H1 (cell line): ENCODE data around the gene CYP2F1.

Experiments used
- CHD2 ChIP-seq: IDR thresholded peaks from 2 replicates; pipeline ENCODE4 v1.6.1; 2012; ENCODE audit warnings: low read length, improper control_type of control experiment
- CREB1 ChIP-seq: IDR thresholded peaks from 2 replicates; pipeline ENCODE4 v1.6.1; 2012; ENCODE audit warnings: inconsistent platforms
- CTCF ChIP-seq, 3 experiments: IDR thresholded peaks; 1 replicate in 2 of 3; 2 replicates in 1 of 3; pipeline versions ENCODE4 v1.5.1 to v1.6.1; 2011; ENCODE audit warnings: low read length in 3 of 3, mild to moderate bottlenecking in 3 of 3, inconsistent platforms in 2 of 3, low read depth in 1 of 3, moderate library complexity in 1 of 3; ENCODE audit not compliant: insufficient read depth in 1 of 3; ENCODE audit errors: control extremely low read depth in 1 of 3
- JUND ChIP-seq: IDR thresholded peaks from 2 replicates; pipeline ENCODE4 v1.6.1; 2011; ENCODE audit warnings: mild to moderate bottlenecking, improper control_type of control experiment, low read length
- MAFK ChIP-seq: IDR thresholded peaks from 2 replicates; pipeline ENCODE4 v1.6.1; 2012; ENCODE audit warnings: low read depth, mild to moderate bottlenecking, improper control_type of control experiment, low read length
- MAX ChIP-seq: IDR thresholded peaks from 2 replicates; pipeline ENCODE4 v1.6.1; 2012; ENCODE audit warnings: inconsistent platforms
- NANOG ChIP-seq: IDR thresholded peaks from 2 replicates; pipeline ENCODE4 v1.6.1; 2011; ENCODE audit warnings: low read length, low read depth, mild to moderate bottlenecking, inconsistent platforms; ENCODE audit not compliant: insufficient read depth, poor library complexity, severe bottlenecking
- POLR2A ChIP-seq, 2 experiments: IDR thresholded peaks; 1 replicate in 1 of 2; 2 replicates in 1 of 2; pipeline ENCODE4 v1.6.1; 2011; ENCODE audit warnings: low read depth in 2 of 2, low read length in 2 of 2, mild to moderate bottlenecking in 2 of 2; ENCODE audit errors: control extremely low read depth in 1 of 2
- RFX5 ChIP-seq: IDR thresholded peaks from 2 replicates; pipeline ENCODE4 v1.6.1; 2011; ENCODE audit warnings: low read depth, low read length, improper control_type of control experiment, borderline replicate concordance
- SUZ12 ChIP-seq: fragments of 200-600 bp; sonication (generic); IDR thresholded peaks from 2 replicates; pipeline ENCODE4 v1.6.1; 2012; ENCODE audit warnings: mild to moderate bottlenecking, inconsistent platforms, low read length, moderate library complexity, mixed read lengths
- TCF12 ChIP-seq: IDR thresholded peaks from 2 replicates; pipeline ENCODE4 v1.6.1; 2011; ENCODE audit warnings: low read depth, mild to moderate bottlenecking, low read length

- TF ChIP-seq CTCF (IDR thresholded peaks at IDR 0.05; ENCODE audit: control extremely low read depth in 1 of 3, insufficient read depth in 1 of 3, low read depth in 1 of 3, low read length in 3 of 3) (no peak), POLR2A (IDR thresholded peaks at IDR 0.05; ENCODE audit: control extremely low read depth in 1 of 2, low read depth in 2 of 2, low read length in 2 of 2) (no peak), CREB1 (no peak), MAX (no peak), RFX5 (no peak), NANOG (no peak), JUND (no peak), SUZ12 (no peak), CHD2 (no peak), TCF12 (no peak), MAFK (no peak)
Measured at GRCh38 chr19:41114132-41114531, at the start of gene CYP2F1.
